ENCODE measurements around the gene LYST.
"Not testable (repeated sequence)": the region's sequence is repeated elsewhere in the genome, so short reads cannot be mapped to it uniquely, and the experiment has no call there.

Gene LYST

DNA sequence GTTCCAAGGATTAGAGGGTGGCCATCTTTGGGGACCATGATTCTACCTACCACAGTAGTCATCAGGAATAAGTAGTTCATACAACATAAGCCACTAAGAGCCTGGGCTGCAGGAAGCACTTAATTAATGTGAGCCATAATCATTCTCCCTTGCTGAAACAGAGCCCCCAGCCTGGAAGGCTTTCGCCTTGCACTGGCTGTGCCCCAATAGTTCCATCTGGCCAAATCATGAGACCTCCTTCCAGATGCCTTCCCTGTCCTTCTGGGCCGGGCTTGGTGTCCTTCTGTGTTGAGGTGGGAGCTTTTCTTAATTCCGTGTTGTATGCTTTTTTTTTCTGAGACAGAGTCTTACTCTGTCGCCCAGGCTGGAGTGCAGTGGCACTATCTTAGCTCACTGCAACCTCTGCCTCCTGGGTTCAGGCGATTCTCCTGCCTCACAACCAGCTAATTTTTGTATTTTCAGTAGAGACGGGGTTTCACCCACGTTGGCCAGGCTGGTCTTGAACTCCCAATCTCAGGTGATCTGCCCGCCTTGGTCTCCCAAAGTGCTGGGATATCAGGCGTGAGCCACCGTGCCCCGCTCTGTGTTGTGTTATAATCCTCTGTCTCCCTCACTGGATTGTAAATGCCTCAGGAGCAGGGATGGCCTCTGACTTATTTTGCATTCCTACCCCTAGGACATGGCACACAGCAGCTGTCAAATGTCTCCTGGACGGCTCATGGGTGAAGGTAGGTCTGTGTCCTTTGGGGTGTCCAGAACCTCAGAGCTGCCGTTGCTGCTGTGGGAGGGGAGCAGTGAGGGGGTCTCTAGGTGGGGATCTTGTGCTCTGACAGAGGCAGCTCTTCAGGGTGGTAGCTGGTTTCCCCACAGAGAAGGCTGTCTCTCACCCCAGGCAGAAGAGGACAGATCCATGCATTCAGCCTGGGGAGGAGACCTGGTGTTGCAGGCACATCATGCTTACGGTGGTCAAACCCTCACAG lies 227.2 kb downstream of the LYST start:
- no peak for DNase-seq (ENCODE audit: low spot score)

- not testable (repeated sequence) for DNase-seq (ENCODE audit: low spot score)
Measured at GRCh38 chr1:235638612-235639011, 228.1 kb downstream of the LYST start.

DNA sequence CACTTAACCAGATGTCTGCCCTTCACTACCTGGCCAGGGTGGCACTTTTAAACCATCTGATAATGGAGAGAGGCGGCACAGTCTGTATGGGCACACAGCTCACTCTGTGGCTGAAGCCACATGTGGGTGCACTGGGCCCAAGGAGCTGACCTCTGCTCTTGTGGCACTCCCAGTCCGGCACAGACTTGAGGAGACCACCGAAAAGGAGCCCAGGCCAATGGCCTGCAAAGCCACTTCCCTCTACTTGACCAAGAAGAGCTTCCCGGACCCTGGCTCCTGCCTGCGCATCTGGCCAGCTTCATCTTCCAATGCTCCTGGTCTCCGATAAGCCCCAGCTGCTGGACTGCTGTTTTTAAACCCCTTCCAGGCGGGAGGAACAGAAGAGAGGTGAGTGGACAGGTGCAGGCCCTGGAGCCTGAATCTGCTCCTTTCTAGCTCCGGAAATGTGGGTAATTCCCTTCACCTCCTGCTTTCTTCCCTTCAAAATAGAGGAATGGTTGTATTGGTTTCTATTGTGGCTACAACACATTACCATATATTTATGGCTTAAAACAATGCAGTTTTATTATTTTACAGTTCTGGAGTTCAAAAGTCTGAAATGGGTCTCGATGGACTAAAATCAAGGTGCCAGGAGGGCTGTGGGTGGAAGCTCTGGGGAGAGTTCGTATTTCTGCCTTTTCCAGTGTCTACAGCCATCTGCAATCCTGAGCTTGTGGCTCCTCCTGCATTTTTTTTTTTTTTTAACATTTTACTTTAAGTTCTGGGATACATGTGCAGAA lies 228.8 kb downstream of the LYST start:
- DNase-seq (ENCODE audit: low spot score), result no peak

DNA sequence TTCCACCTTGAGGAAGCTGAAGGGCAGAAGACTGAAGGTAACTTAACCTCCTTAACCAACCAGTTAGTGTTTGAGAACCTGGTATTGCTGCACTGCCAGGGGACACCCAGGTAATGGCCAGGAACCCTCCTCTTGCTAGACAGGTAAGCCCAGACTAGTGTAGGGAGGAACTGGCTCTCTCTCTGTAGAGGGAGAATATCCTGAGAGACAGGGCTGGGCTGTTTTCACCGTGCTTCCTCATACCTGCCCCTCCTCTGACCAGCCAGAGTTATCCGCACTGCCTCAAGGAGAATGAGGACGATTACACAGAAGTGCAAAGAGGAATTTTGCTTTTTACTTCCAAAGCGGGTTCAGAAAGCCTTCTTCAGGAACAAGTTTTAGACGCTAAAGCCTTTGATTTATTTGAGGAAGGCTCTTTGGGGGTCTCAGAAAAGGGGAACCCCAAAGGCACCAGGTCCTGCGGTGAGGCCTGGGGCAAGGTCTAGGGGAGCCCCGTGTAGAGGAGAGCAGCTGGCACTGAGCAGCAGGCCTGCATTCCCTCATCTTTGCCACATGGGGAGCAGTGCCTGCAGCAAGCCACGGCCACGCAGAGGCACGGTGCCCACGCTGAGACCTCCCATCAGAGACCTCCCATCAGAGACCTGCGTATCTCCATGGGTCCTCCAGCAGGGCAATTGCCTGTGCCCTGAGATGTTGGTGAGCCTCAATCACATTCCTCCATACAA lies 230.6 kb downstream of the LYST start:
- DNase-seq (ENCODE audit: low spot score), result no peak

GRCh38 chr1:235632506-235633401 lies 234.0 kb downstream of the LYST start:
- no peak for DNase-seq (ENCODE audit: low spot score)

- no peak for DNase-seq (ENCODE audit: low spot score)
Measured at GRCh38 chr1:235631816-235632215, 234.9 kb downstream of the LYST start.

GRCh38 chr1:235628316-235629005 lies 238.2 kb downstream of the LYST start:
- DNase-seq (ENCODE audit: low spot score), result no peak

- DNase-seq (ENCODE audit: low spot score), result no peak
Measured at GRCh38 chr1:235625831-235626230, 240.9 kb downstream of the LYST start.

DNA sequence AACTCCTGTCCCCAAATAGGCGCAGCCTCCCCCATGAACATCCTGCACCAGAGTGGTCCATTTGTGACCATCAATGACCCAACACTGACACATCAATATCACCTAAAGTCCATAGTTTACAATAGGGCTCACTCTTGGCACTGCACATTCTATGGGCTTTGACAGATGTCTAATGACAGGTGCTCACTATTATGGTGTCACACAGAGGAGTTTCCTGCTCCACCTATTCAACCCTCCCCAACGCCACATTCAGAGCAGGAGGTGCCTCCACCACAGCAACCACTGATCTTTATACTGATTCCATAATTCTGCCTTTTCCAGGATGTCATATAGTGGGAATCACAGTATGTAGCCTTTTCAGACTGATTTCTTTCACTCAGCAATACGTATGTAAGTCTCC lies 241.4 kb downstream of the LYST start:
- no peak for DNase-seq (ENCODE audit: low spot score)

DNA sequence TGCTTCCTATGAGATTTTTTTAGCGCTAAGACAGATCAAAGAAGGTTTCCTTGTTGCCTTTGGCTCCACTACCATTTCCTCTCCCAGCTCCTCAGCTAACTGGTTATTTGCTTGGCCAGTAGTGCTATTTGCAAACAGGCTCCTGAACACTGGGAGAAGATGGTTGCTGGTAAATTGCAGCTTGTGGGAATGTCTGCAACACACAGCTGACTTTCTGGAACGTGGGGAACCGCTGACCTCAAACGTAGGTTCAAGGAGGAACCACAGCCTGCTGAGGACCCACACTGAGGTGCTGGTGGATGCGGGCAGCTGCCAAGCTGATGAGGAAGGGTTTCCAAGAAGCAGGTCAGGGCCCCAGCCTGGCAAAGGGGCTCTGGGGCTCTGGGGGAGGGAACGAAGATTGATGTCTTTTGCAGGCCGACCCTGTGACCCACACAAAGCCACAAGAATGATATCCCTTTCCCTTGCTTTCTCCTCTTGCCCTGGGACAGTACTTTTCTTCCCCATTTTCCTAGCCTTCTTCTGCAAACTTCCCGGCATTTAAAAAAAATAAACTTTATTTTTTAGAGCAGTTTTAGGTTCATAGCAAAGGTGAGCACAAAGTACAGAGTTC lies 241.9 kb downstream of the LYST start:
- no peak for DNase-seq (ENCODE audit: low spot score)

- DNase-seq (ENCODE audit: low spot score), result no peak
Measured at GRCh38 chr1:235622936-235623779, 243.5 kb downstream of the LYST start.

- DNase-seq (ENCODE audit: low spot score), result not testable (repeated sequence)
Measured at GRCh38 chr1:235619149-235619548, 247.6 kb downstream of the LYST start.

GRCh38 chr1:235617808-235618207 lies 248.9 kb downstream of the LYST start:
- DNase-seq (ENCODE audit: low spot score), result no peak

GRCh38 chr1:235617140-235617539 lies 249.6 kb downstream of the LYST start:
- no peak for DNase-seq (ENCODE audit: low spot score)

- no peak for DNase-seq (ENCODE audit: low spot score)
Measured at GRCh38 chr1:235614442-235614954, 252.2 kb downstream of the LYST start.

DNA sequence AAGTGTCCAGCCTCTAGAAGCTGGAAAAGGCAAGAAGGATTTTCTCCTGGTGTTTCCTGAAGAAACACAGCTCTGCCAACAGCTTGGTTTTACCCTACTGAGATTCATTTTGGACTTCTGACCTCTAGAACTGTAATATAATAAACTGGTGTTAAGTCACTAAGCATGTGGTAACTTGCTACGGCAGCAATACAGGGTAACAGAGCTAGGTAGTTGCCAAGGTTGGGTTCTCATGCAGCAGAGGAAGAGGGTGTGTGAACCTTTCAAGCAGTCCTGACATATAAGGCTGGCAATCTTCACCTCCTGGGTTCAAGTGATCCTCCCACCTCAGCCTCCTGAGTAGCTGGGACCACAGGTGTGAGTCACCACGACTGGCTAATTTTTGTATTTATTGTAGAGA lies 253.1 kb downstream of the LYST start:
- DNase-seq (ENCODE audit: low spot score), result no peak

DNA sequence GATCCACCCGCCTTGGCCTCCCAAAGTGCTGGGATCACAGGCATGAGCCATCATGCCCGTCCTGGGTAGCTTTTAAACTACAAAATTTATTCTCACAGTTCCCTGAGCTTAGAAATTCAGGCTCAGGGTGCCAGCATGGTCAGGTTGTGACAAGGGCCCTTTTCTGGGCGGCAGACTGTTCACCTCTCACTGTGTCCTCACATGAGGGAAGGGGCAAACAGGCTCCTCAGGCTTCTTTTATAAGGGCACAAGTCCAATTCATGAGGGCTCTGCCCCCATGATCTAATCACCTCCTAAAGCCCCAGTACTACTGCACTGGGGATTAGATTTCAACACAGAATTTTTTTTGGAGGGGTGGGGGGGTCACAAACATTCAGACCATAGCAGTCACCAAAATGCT lies 253.9 kb downstream of the LYST start:
- DNase-seq (ENCODE audit: low spot score), result no peak
